GM20000 (cell line): ENCODE data around the gene KIAA0825.

Experiments used
- DNase-seq: peaks from one replicate; pipeline ENCODE4 v3.0.0; 2012; ENCODE audit warnings: low spot score
- CTCF ChIP-seq: IDR thresholded peaks from 2 replicates; pipeline ENCODE4 v1.5.1; 2012; ENCODE audit warnings: mild to moderate bottlenecking, control low read depth; ENCODE audit errors: extremely low read depth, missing control alignments

KIAA0825 gene

GRCh38 chr5:94217745-94218144 is 400.7 kb downstream of the KIAA0825 start:
- DNase-seq, result no peak
- TF ChIP-seq CTCF, result no peak

GRCh38 chr5:94217216-94217615 is 401.2 kb downstream of the KIAA0825 start:
- TF ChIP-seq CTCF, result no peak
- no peak for DNase-seq

- DNase-seq, result no peak
- TF ChIP-seq CTCF, result no peak
Observed at GRCh38 chr5:94212476-94212875, 405.9 kb downstream of the KIAA0825 start.

GRCh38 chr5:94209774-94210355 is 408.5 kb downstream of the KIAA0825 start:
- no peak for TF ChIP-seq CTCF
- no peak for DNase-seq

GRCh38 chr5:94209272-94209671 is 409.1 kb downstream of the KIAA0825 start:
- TF ChIP-seq CTCF, result no peak
- DNase-seq, result no peak

GRCh38 chr5:94199566-94199965 is 418.8 kb downstream of the KIAA0825 start:
- no peak for DNase-seq
- no peak for TF ChIP-seq CTCF

GRCh38 chr5:94197970-94198369 is 420.4 kb downstream of the KIAA0825 start:
- no peak for TF ChIP-seq CTCF
- DNase-seq, result no peak
